SK-N-SH (cell line): ENCODE measurements around the gene BTF3L4. TPM values are rescaled to one million over a fixed set of nuclear protein-coding genes. Genes with fewer than 3 reads are reported as not detected.

Source experiments
- CTCF ChIA-PET: fragments of 300-600, 350-600 bp; formaldehyde crosslinking; extraction: SDS; loops from one replicate; lab custom pipeline; 2021; lab: Yijun Ruan, JAX
- POLR2A ChIA-PET: fragments of 350-600 bp; sonication (Branson Sonifier 250); formaldehyde crosslinking; extraction: SDS; loops from one replicate; lab custom pipeline; 2020; ENCODE audit warnings: antibody characterized with exemption, inconsistent platforms; lab: Yijun Ruan, JAX
- DNase-seq: peaks from one replicate; pipeline ENCODE4 v3.0.0; 2012
- H2AFZ ChIP-seq: fragments of 200-600 bp; sonication (generic); 2 replicates; pipeline ENCODE4 v1.8.1; 2016; ENCODE audit warnings: antibody characterized with exemption, mild to moderate bottlenecking, low read depth
- H3F3A ChIP-seq: fragments of 200-600 bp; sonication (generic); replicated peaks from 2 replicates; pipeline ENCODE3; 2016; ENCODE audit warnings: antibody characterized with exemption, mild to moderate bottlenecking; ENCODE audit not compliant: insufficient read depth
- H3K27ac ChIP-seq, 2 experiments: fragments of 200-500 bp in 1 of 2; fragments of 200-600 bp in 1 of 2; sonication (Bioruptor generic) in 1 of 2; sonication (generic), shearing (Covaris generic) in 1 of 2; 2 replicates each; pipeline versions ENCODE4 v1.5.1 to v1.6.1; 2014 to 2016; ENCODE audit warnings: low read depth in 2 of 2, inconsistent platforms in 1 of 2, low read length in 1 of 2, mild to moderate bottlenecking in 1 of 2, mixed read lengths in 1 of 2
- H3K27me3 ChIP-seq: fragments of 200-600 bp; sonication (generic), shearing (Covaris generic); 2 replicates; pipeline ENCODE4 v1.6.1; 2016; ENCODE audit warnings: mixed run types; ENCODE audit not compliant: insufficient read depth
- H3K36me3 ChIP-seq, 2 experiments: fragments of 200-500 bp in 1 of 2; fragments of 200-600 bp in 1 of 2; sonication (Bioruptor generic) in 1 of 2; sonication (generic) in 1 of 2; replicated peaks in 1 of 2; 2 replicates each; pipeline versions ENCODE3 to v1.5.1; 2014 to 2016; ENCODE audit warnings: low read length in 1 of 2, mild to moderate bottlenecking in 1 of 2; ENCODE audit not compliant: insufficient read depth in 2 of 2, control insufficient read depth in 1 of 2
- H3K4me1 ChIP-seq, 2 experiments: fragments of 200-500 bp in 1 of 2; fragments of 200-600 bp in 1 of 2; sonication (Bioruptor generic) in 1 of 2; sonication (generic), shearing (Covaris generic) in 1 of 2; 2 replicates each; pipeline versions ENCODE4 v1.5.1 to v1.6.1; 2014 to 2016; ENCODE audit warnings: low read depth in 1 of 2, low read length in 1 of 2, mixed run types in 1 of 2; ENCODE audit not compliant: insufficient read depth in 2 of 2, control insufficient read depth in 1 of 2
- H3K4me2 ChIP-seq: fragments of 200-600 bp; sonication (generic), shearing (Covaris generic); 2 replicates; pipeline ENCODE4 v1.6.1; 2017; ENCODE audit warnings: mixed run types
- H3K4me3 ChIP-seq, 2 experiments: fragments of 200-500 bp in 1 of 2; fragments of 200-600 bp in 1 of 2; sonication (Bioruptor generic) in 1 of 2; sonication (generic), shearing (Covaris generic) in 1 of 2; 2 replicates each; pipeline versions ENCODE4 v1.5.1 to v1.8.1; 2014 to 2016; ENCODE audit warnings: low read depth in 2 of 2, inconsistent platforms in 1 of 2, low read length in 1 of 2, mild to moderate bottlenecking in 1 of 2, mixed read lengths in 1 of 2, moderate library complexity in 1 of 2
- H3K79me2 ChIP-seq: fragments of 200-600 bp; sonication (generic); 2 replicates; pipeline ENCODE4 v1.8.1; 2017; ENCODE audit warnings: mild to moderate bottlenecking; ENCODE audit not compliant: insufficient read depth
- H3K9ac ChIP-seq: fragments of 200-600 bp; sonication (generic); 2 replicates; pipeline ENCODE4 v1.6.1; 2017; ENCODE audit warnings: mixed run types
- H3K9me2 ChIP-seq: fragments of 200-600 bp; sonication (generic); 2 replicates; pipeline ENCODE4 v1.6.1; 2017; ENCODE audit warnings: mixed run types
- H3K9me3 ChIP-seq: fragments of 200-600 bp; sonication (generic); 2 replicates; pipeline ENCODE4 v1.6.1; 2017; ENCODE audit warnings: mixed run types, mild to moderate bottlenecking, moderate library complexity
- H4K20me1 ChIP-seq: fragments of 200-600 bp; sonication (generic); 2 replicates; pipeline ENCODE4 v1.6.1; 2017; ENCODE audit warnings: mild to moderate bottlenecking, mixed run types; ENCODE audit not compliant: insufficient read depth
- CHD2 ChIP-seq: fragments of 150-350 bp; IDR thresholded peaks from 2 replicates; pipeline ENCODE4 v1.6.1; 2018; ENCODE audit warnings: low read length; ENCODE audit not compliant: partially characterized antibody
- CTCF ChIP-seq: fragments of 200-600 bp; sonication (generic); IDR thresholded peaks from 2 replicates; pipeline ENCODE4 v1.6.1; 2017; ENCODE audit warnings: antibody characterized with exemption, mild to moderate bottlenecking, moderate library complexity
- EP300 ChIP-seq, 2 experiments: IDR thresholded peaks; 2 replicates each; pipeline versions ENCODE4 v1.4.0 to v1.6.1; 2012; ENCODE audit warnings: borderline replicate concordance in 1 of 2, low read depth in 1 of 2, low read length in 1 of 2
- FOSL2 ChIP-seq: IDR thresholded peaks from 2 replicates; pipeline ENCODE4 v1.4.0; 2012; ENCODE audit warnings: low read depth, mild to moderate bottlenecking, moderate library complexity, borderline replicate concordance
- FOXJ3 ChIP-seq: sonication (generic); formaldehyde crosslinking; IDR thresholded peaks from 2 replicates; pipeline ENCODE4 v1.5.1; 2020; ENCODE audit warnings: mild to moderate bottlenecking, missing genetic modification reagents
- GATA2 ChIP-seq: sonication (generic); formaldehyde crosslinking; IDR thresholded peaks from 2 replicates; pipeline ENCODE4 v1.5.0; 2020; ENCODE audit warnings: mild to moderate bottlenecking, missing genetic modification reagents
- JUND ChIP-seq: IDR thresholded peaks from 2 replicates; pipeline ENCODE4 v1.4.0; 2012
- NRF1 ChIP-seq: IDR thresholded peaks from 2 replicates; pipeline ENCODE4 v1.6.1; 2012; ENCODE audit warnings: low read depth, mild to moderate bottlenecking, low read length
- PBX3 ChIP-seq: IDR thresholded peaks from 2 replicates; pipeline ENCODE4; 2012
- POLR2AphosphoS5 ChIP-seq: IDR thresholded peaks from 2 replicates; pipeline ENCODE4 v1.6.1; 2012; ENCODE audit warnings: low read depth, low read length
- RAD21 ChIP-seq: IDR thresholded peaks from 2 replicates; pipeline ENCODE4 v1.6.1; 2012; ENCODE audit warnings: mild to moderate bottlenecking, low read length
- REST ChIP-seq: IDR thresholded peaks from 2 replicates; pipeline ENCODE4 v1.6.1; 2012; ENCODE audit warnings: mild to moderate bottlenecking, low read depth, low read length, moderate library complexity
- RFX5 ChIP-seq: IDR thresholded peaks from 2 replicates; pipeline ENCODE4 v1.6.1; 2012; ENCODE audit warnings: mild to moderate bottlenecking, improper control_type of control experiment, low read length
- RXRA ChIP-seq: IDR thresholded peaks from 2 replicates; pipeline ENCODE4 v1.4.0; 2012; ENCODE audit warnings: low read depth, mild to moderate bottlenecking, borderline replicate concordance
- TAF1 ChIP-seq: IDR thresholded peaks from 2 replicates; pipeline ENCODE4 v1.6.1; 2012; ENCODE audit warnings: low read depth, mild to moderate bottlenecking, low read length, moderate library complexity, borderline replicate concordance
- TCF12 ChIP-seq: IDR thresholded peaks from 2 replicates; pipeline ENCODE4 v1.4.0; 2012
- WGBS: methylation state at CpG from one replicate; pipeline ENCODE4 v1.1.6; 2017; ENCODE audit warnings: low lambda C conversion rate; 5-methylcytosine and 5-hydroxymethylcytosine counted together
- polyA plus RNA-seq, 3 experiments: library from polyadenylated mRNA; depleted of rRNA; stranded (reverse); fragments of >200 nt; gene quantifications; 2 replicates each; pipeline ENCODE4 v1.2.3, GENCODE V29; 2012

Gene BTF3L4
- polyA plus RNA-seq, 1 of the 3 experiments (the other 2 are of a cell fraction), result 26.1 TPM

GRCh38 chr1:52096216-52096615 lies 40.1 kb downstream of the BTF3L4 start:
- CTCF ChIA-PET, result no interaction called here
- 71% methylated on average over 8 of the region's 8 CpGs for WGBS
- H3K36me3 ChIP-seq, result peaks cover 0 to 13% of the 10 kb centered on the region in 2 experiments

More at GRCh38 chr1:52096216-52096615, 40.1 kb downstream of the BTF3L4 start:
- Histone ChIP-seq H3K4me3 (no peak overlapping the region), H3K4me2 (no peak overlapping the region), H3K9me2 (no peaks in the 10 kb centered on the region), H3K27me3 (no peaks in the 10 kb centered on the region), H3K27ac (no peak overlapping the region), H3F3A (peaks cover 10% of the 10 kb centered on the region), H4K20me1 (no peaks in the 10 kb centered on the region), H3K9ac (no peak overlapping the region), H2AFZ (no peak overlapping the region), H3K4me1 (no peaks in the 10 kb centered on the region), H3K79me2 (no peaks in the 10 kb centered on the region), H3K9me3 (no peaks in the 10 kb centered on the region)
- DNase-seq, result no peak
- no peak for TF ChIP-seq POLR2AphosphoS5
- TF ChIP-seq GATA2, result no peak
- no peak for TF ChIP-seq FOXJ3 (CRISPR knock-in tag)
- no peak for TF ChIP-seq RAD21
- TF ChIP-seq RXRA, result no peak
- no peak for TF ChIP-seq PBX3
- no peak for TF ChIP-seq TAF1
- TF ChIP-seq REST, result no peak
- TF ChIP-seq RFX5, result no peak
- TF ChIP-seq TCF12, result no peak
- TF ChIP-seq JUND, result no peak
- no peak for TF ChIP-seq NRF1
- no peak for TF ChIP-seq CTCF
- TF ChIP-seq FOSL2, result no peak
- TF ChIP-seq EP300 (IDR thresholded peaks at IDR 0.05; ENCODE audit: borderline replicate concordance in 1 of 2, low read depth in 1 of 2, low read length in 1 of 2), result no peak
- no peak for TF ChIP-seq CHD2
- POLR2A ChIA-PET, result no interaction called here
